ENCODE data around the gene SORL1-AS1.
"Not testable (repeated sequence)": the region's sequence is repeated elsewhere in the genome, so short reads cannot be mapped to it uniquely, and the experiment has no call there.

SORL1-AS1 gene

DNA sequence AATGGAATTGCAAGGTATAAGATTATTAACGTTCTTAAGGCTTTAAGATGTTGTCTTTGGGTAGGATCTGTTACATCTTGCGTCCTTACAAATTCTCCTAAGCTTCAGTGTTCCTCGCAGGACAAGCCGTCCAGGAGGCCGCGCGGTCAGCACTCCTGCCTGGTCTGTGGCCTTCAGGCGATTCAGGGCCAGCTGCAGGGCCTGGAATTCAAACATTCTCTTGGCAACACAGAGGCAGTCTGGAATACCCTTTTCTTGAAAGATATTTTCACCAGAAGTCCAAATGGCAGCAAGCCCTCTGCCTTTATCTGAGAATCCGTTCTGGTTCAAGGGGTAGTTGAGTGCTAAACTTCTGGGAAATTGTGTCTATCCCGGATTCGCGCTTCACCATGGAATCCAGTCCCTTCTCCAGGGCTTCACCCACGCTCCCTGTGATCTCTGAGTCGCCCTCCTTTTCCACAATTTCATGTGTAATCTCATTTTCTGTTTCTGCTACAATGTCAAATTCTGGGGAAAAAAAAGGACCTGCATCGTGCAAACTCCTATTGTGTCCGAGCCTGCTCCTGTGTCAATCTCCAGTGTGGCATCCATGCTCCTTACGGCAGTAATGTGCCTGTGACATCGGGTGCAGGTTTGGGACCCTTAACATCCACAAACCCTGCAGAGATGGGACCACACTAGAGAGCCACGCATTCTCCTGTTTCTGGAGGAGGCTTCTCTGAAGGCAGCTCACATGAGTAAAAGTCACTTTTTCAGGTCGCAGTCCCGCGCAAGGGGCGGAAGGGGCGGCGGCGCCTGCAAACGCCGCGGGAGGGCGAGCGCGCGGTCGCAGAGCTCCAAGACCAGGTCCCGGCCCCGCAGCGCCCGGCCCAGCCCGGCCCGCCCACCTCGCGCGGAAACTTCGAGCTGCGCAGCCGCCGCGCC lies 26.0 kb downstream of the SORL1-AS1 start:
- DNase-seq = no peak

DNA sequence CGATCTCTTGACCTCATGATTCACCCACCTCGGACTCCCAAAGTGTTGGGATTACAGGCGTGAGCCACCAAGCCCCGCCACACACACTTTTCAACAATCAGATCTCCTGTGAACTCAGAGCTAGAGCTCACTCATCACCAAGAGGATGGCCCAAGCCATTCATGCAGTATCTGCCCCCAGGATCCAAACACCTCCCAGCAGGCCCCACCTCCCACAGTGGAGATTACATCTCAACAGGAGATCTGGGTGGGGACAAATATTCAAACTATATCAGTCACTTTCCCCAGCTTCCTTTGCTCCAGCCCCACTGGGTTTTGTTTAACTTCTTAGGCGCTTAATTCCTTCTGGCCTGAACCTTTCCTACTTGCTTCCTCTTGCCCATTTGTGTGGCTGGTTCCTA lies 26.9 kb downstream of the SORL1-AS1 start:
- no peak for DNase-seq

DNA sequence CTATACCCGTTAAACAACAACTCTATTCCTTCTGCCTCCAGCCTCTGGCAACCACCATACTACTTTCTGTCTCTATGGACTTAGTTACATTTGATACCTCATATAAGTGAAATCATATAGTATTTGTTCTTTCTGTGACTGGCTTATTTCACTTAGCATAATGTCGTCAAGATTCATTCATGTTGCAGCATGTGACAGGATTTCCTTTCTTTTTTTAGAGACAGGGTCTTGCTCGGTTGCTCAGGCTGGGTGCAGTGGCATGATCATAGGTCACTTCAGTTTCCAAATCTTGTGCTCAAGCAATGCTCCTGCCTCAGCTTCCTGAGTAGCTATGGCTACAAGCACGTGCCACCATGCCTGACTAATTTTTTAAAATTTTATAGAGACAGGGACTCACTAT lies 30.1 kb downstream of the SORL1-AS1 start:
- no peak for DNase-seq

DNA sequence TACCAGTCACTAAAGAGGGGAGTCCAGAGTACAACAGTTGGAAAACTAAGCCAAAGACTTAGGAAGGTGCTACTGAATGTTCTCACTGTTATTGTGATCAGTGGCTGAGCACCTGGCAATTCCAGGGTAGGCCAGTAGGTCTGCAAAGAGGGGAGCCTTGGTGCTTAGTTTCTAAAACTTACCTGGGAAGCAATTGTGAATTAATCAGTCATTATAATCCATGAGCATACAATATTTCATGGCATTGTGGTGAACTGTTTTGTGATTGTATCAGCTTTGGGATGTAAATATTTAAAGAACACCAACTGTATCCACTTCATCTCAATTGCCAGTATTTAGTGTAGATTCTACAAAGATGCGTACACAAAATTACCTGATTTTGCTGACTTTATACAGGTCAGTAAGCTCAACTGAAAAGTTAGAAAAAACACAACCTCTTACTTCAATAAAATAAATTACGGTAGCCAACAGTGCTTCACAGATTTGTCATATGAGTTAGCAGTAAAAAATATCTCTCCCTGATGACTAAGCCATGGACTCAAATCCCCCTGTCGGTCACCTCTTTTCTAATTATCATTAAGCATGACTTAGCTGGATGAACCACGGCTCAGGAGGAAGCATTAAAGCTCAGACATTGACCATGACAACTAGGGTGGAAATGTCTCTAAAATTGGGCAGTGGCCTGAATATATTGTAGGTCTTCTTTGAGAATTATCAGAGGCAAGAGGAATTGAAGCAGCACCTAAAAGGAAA lies 31.4 kb downstream of the SORL1-AS1 start:
- DNase-seq = no peak

DNA sequence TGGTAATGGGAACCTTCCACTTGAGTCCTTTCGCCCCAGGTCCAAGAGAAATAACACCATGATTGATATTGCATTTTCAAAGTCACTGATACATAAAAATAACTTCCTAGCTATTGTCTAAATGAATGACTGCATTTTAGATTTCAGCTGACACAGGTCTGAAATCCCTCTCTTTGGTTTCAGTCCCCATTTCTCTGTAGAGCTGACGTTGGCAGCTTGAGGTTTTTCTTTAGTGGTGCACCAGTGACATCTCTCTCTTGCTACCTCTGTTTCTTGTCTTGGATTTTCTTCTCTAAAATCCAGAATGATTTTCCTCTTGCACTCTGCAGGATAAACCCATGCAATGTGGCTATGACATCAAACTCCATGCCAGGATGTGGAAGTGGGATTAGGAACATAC lies 32.4 kb downstream of the SORL1-AS1 start:
- DNase-seq = no peak

DNA sequence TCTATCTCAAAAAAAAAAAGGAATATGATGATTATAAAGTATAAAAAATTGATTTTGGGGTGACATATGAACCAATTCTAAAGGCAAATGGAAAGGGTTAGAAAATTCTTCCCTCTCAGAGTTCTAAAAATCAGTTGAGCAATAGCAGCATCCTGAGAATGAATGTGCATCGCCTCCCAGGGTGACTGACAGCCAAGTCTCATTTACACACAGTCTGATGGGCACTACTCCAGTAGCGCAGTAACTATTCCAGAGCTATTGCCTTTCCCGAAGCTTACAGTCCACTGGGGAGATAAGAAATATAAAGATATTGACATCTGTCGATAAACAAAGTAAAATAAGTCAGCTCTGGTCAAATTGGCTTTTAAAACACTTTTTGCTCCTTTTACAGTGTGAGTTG lies 32.9 kb downstream of the SORL1-AS1 start:
- DNase-seq = no peak

DNA sequence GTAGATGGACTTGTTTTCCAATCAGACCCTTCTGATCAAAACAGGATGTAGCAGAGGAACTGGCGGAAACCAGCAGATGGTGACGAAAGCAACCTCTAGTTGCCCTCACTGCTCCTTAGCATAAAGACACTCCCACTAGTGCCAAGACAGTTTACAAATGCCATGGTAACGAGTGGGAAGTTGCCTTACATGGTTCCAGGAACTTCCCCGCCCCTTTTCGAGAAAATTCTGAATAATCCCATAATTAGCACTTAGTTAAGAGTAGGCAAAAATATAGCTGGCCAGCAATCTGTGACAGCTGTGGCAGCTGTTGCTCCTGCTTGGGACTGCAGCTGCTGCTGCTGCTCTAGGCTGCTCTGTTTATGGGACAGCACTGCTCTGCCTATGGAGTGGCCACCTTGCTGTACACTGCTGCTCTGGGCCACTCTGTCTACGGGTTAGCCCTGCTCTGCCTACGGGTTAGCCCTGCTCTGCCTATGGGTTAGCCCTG lies 34.1 kb downstream of the SORL1-AS1 start:
- DNase-seq = no peak

DNA sequence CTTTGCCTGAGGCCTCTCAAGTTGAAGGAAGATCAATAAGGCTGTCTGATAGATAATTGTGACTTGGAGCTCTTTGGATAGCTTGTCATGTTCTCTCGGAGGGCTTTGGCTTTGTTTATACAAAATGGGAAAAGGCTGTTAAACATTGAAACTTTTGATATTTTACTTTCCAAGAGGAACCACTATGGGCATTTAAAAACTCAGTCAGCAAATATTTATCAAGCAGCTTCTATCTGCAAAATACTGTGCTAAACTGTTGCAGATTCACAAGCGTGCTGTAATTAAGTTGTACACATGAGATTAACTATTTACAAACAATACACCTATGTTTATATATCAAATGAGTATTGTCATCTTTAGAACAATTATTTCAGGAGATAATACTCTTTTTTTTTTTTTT lies 35.2 kb downstream of the SORL1-AS1 start:
- no peak for DNase-seq

DNA sequence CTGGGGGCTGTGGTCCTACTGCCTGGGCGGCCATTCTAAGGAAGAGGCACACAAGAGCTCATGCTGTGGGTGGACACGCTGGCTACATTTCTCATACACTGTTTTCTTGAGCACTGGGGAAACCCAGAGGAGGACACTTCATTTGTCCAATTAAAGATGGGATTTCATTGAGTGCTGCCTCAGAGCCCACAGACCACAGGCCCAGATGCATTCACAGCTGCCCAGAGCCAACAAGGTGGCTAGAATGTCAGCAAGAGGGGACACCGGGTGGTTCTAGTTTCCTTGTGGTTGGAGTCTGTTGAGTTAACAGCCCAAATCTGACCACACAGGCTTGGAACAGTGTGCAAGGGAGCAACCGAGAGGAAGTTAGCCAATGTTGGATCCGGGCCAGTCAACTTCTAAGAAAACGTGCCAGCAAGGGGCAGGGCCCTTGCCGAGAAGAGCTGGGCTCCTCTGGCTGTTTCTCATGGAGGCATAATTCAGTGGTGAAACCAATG lies 35.7 kb downstream of the SORL1-AS1 start:
- DNase-seq = no peak

DNA sequence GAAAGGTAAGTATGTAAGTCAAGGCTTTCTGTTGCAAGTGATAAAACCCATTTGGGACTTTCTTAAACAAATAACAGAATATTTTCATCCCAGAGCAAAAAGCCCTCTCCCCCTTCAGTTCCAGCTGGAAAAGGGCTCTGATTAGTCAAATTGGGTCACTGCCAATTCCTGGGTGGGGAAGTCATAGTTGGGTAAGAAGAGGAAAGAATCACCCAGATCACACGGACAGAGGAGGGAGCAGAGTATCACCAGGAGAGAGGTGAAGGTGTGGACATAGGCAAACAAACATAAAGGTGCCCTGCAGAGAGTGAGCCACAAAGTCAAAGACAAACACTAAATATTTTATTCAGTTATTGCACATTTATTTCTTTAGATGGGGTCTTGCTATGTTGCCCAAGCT lies 36.9 kb downstream of the SORL1-AS1 start:
- DNase-seq = no peak

DNA sequence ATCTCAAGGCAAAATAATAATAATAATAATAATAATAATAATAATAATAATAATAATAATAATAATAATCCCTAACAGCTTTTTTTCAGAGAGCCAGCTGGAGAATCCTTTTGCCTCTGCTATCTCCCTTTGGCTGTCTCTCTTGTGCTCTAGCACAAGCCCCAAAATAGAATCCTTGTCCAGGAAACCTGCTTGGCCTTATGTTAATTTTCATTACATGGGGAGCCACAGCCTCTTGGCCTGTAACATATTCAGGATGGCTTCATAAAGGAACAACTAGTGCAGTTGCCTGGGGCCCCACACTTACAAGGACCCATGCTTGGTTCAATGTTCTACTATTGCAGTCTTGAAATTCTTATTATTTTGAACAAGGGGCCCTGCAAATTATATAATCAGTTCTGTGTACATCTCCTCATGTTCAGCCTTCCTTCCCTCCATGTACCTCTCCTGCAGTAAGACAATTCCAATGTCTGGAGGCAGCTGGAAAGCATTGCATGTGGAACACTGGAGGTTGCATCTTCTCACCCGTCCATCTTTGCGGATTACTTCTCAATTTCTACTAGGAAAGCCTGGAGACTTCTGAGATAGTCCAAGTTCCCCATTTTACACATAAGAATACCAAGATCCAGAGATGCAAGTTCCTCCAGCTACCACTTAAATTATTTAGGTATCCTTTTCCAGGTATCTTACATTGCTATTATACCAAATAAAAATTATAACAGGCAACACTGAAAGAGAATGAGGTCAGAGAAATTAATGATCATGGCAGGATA lies 38.4 kb downstream of the SORL1-AS1 start:
- DNase-seq = no peak

DNA sequence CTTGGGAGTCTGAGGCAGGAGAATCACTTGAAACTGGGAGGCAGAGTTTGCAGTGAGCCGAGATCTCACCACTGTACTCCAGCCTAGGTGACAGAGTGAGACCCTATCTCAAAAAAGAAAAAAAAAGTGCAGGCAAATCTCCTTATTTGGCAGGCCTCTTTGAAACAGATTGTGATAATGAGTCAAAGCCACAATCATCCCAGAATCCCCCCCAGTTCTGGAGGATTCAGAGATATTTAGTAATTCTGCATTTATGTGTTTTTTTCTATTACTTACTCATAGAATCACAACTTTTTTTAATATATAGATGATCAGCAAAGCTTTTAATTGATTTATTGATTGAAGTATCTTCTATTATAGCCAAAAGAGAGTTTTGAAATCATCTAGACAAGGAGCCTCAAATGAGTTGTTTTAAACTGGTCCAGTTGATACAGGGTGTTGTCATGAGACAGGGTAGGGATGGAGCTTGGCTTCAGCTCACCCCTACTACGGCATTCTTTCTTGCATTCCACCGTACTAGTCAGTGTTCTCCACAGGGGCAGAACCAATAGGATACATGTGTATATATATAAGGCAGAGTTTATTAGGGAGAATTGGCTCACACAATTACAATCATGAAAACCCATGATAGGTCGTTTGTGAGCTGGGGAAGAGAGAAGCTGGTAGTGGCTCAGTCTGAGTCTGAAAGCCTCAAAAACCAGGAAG lies 39.9 kb downstream of the SORL1-AS1 start:
- no peak for DNase-seq

DNA sequence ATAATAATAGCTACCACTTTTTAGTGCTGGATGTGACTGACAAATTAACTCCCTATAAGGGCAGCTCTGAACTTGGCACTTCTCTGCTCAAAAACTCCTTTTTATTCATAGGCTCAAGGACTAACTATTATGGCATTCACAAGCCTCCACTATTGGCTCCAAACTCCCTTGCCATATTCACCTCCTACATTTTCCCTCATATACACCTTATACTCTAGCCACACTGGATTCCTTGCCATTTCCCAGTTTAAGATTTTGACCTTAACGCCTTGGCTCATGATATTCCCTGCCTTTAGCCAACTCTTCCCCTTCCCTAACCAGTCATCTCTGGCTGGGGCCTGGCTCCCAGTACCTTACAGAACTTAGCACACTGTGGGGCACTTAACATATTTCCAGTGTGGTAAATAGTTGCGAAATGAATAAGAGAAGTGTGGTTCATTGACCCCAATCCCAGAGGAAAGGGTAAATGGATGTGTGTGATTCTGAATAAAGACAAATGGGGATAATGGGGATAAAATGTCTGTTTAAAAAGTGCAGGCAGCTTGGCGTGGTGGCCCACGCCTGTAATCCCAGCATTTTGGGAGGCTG lies 40.7 kb downstream of the SORL1-AS1 start:
- DNase-seq = no peak

DNA sequence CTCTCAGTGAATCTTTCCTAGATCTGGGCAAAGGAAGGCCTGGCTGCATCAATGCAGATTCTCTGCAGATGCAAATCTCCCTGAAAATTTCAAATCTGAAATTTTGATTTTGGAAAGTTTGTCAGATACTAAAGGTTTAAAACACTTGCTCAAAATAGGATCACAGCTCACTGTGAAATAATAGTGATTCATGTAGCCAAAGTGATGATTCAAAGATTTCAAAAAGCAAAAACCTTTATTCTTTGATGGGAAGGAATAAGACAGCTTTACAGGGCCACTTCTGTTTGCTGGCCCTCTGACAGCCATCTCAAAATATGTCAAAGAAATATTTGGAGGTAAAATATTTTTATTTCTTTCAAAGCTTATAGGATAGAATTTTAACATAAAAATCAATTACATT lies 41.4 kb downstream of the SORL1-AS1 start:
- not testable (repeated sequence) for DNase-seq

DNA sequence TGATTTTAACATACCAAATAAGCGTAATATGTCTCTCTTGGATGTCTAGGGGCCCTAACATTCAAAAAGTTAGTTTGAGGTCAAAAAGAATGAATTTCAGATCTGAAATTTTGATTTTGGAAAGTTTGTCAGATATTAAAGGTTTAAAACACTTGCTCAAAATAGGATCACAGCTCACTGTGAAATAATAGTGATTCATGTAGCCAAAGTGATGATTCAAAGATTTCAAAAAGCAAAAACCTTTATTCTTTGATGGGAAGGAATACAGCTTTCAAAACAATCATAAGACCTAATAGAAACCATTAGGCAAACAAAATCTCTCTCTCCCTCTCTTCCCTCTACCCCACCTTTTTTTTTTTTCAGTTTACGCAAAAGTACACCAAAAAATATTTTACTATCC lies 42.7 kb downstream of the SORL1-AS1 start:
- DNase-seq = not testable (repeated sequence)

DNA sequence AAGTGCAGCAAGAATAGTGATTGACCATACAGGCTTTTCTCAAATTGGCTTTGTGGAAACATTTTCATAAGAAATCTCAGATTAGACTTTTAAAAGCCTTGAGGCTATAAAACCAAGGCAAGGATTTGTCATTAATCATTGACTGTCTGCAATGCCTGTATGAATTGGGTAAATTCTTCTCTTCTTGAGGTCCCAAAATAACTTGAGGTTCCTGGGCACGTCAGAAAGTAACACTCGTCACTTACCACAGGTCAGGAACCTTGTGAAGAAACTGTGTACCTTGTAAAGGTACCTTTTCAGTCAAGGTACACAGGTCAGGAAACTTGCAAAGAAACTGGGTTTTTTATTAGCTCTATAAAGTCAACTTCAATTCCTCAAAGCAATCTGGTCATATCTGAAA lies 43.9 kb downstream of the SORL1-AS1 start:
- DNase-seq = no peak

DNA sequence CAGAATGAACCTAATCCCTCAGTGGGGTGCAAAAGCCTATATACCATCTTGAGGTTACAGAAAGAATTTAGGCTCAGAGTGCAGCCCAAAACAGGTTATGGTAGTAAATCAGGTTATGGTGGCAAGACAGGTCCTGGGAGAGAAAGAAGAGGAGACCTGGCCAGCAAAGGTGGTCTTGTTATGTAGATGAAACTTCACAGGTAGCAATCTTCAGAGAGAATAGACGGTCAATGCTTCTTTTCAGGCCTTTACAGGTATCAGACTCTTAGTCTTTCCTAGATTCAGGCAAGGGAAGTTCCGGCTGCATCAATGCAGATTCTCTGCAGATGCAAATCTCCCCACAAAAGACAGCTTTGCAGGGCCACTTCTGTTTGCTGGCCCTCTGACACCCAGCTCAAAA lies 46.5 kb downstream of the SORL1-AS1 start:
- DNase-seq = no peak

DNA sequence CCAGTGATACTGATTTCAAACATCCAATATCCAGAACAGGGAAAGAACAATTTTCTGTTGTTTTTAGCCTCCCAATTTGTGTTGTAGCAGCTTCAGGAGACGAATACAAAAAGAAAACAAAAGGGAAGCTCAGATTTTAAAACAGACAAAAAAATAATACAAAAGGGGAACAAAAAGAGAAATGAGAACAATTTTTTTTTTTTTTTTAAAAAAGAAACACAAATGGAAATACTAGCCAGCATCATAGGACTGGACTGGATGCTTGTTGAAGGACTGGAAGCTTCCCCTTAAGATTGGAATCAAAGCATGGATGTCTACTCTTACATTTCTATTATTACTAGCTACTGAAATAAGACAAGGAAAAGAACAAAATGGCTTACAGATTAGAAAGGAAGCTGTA lies 47.1 kb downstream of the SORL1-AS1 start:
- DNase-seq = no peak

DNA sequence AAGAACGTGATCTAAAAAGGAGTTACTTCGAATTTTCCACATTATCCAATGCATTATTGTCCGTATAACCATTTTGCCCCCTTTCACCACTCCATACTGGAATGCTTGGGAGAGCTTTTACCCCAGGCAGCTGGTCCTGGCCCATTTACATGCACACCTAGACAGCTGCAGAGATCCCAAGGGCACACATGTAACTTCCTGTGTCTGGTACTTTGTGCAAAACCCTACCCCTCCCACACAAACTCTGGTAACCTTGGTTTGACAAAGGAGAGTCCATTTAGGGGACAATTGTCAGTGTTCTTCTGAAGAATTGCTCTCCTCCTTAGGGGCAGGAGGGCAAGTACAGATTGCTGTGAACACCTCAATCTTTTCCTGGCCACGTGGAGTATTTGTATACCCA lies 58.0 kb downstream of the SORL1-AS1 start:
- no peak for DNase-seq

DNA sequence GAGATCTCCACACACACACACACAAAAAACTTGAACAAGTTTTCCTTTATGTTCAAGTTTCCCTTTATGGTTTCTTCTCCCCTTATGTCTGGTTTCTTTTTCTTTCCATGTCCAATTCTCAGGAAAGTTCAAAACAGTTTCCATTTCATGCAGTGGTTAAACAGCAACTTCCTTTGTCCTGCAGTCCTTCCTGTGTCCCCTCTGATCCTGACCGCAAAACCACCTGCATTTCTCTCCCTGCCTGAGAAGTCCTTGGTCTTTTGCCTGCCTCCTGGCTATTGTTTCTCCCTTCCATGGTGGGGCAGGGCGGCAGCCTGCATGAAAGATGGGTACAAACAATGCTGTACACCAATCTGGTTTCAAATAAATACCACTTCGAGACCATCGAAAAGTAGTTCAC lies 58.9 kb downstream of the SORL1-AS1 start:
- DNase-seq = no peak

DNA sequence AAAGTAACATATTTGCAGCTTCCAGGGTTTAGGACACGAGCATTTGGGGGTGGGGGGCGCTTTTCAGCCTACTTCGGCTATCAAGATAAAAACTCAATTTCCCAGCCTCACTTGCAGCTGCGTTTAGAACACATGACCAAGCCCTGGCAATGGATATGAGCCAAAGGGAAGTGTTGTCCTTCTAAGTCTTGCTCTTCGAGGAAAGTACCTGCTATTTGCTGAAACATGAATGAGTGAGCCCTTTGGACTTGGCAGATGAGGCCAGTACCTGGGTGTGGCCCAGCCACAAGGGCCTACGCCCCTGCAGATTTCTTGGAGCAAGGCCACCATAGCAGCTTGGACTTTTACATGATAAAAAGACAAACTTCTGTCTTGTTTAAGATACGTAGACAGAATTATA lies 60.9 kb downstream of the SORL1-AS1 start:
- DNase-seq = no peak

DNA sequence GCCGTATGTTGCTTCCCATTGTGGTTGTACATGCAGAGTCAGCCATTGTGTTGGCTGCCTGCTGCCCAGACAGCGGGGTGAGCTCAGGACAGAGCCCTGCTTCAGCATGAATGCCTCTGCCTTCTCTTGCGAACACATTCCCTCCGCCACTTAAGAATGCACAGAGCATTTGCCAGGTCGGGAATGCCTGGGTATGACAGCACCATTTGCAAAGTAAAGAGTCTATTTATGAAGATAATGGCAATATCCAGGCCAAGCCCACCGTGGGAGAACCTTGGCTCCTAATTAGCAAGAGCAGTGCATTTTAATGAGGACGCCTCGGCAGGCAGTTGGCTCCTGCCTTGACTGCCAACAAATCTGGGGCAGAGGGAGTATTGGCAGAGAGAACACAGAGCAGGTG lies 63.1 kb downstream of the SORL1-AS1 start:
- peak; percentile 64 for DNase-seq
